Stomach (tissue), 9 donors: ENCODE data around the gene CBFA2T3. TPM values are rescaled to one million over a fixed set of nuclear protein-coding genes. Genes with fewer than 3 reads are reported as not detected.

ENCODE experiments used
- DNase-seq, 2 donors: peaks; one replicate each; pipeline versions ENCODE4 v3.0.0 to v3.0.0-alpha.2; 2013 to 2019
- H3K27ac ChIP-seq, 5 donors: fragments of 200-600 bp in 4 of 5; sonication (generic) in 4 of 5; one replicate each; pipeline ENCODE4 v1.5.1; 2013 to 2019; ENCODE audit warnings: mild to moderate bottlenecking in 1 of 5, moderate library complexity in 1 of 5
- H3K27me3 ChIP-seq, 3 donors: fragments of 200-600 bp; sonication (generic); one replicate each; pipeline ENCODE4 v1.5.1; 2017 to 2019; ENCODE audit warnings: mixed run types in 1 of 3
- H3K36me3 ChIP-seq, 4 donors: fragments of 200-600 bp; sonication (generic); 1 replicate in 3 of 4; 2 replicates in 1 of 4; pipeline ENCODE4 v1.5.1; 2016 to 2019
- H3K4me1 ChIP-seq, 4 donors: fragments of 200-600 bp; sonication (generic); one replicate each; pipeline ENCODE4 v1.5.1; 2016 to 2019
- H3K4me3 ChIP-seq, 4 donors: fragments of 200-600 bp; sonication (generic) in 3 of 4; one replicate each; pipeline ENCODE4 v1.5.1; 2016 to 2019; ENCODE audit warnings: mild to moderate bottlenecking in 1 of 4
- H3K9me3 ChIP-seq, 4 donors: fragments of 200-600 bp; sonication (generic); one replicate each; pipeline ENCODE4 v1.5.1; 2016 to 2019
- CTCF ChIP-seq, 7 experiments: fragments of 450-650 bp in 4 of 7; fragments of 200-600 bp in 3 of 7; sonication (generic) in 3 of 7; IDR thresholded peaks; one replicate each; pipeline ENCODE4 v1.5.1; 2016 to 2019; ENCODE audit warnings: antibody characterized with exemption in 7 of 7, control low read depth in 2 of 7, mild to moderate bottlenecking in 1 of 7
- EP300 ChIP-seq: sonication (generic); formaldehyde crosslinking; IDR thresholded peaks from one replicate; pipeline ENCODE4 v1.6.1; 2017; ENCODE audit warnings: antibody characterized with exemption
- POLR2A ChIP-seq, 4 donors: fragments of 450-650 bp; IDR thresholded peaks; one replicate each; pipeline ENCODE4 v1.6.1; 2016; ENCODE audit warnings: antibody characterized with exemption in 4 of 4, control low read depth in 2 of 4, mild to moderate bottlenecking in 1 of 4, moderate library complexity in 1 of 4
- POLR2AphosphoS5 ChIP-seq, 3 donors: sonication (generic); formaldehyde crosslinking; IDR thresholded peaks; one replicate each; pipeline ENCODE4 v1.6.1; 2016; ENCODE audit warnings: antibody characterized with exemption in 3 of 3
- WGBS, 5 donors: extraction: QIAGEN DNeasy Blood & Tissue Kit in 3 of 5; methylation state at CpG; one replicate each; pipeline versions ENCODE4 v1.1.5 to v1.1.7; 2013 to 2018; 5-methylcytosine and 5-hydroxymethylcytosine counted together
- intact Hi-C: fragments of 100-400 bp; cut with DNase I; formaldehyde crosslinking; loops from one replicate; pipeline ENCODE4 v1.15.1; 2023; ENCODE audit warnings: low total_unique reads
- polyA plus RNA-seq, 3 donors: library from polyadenylated mRNA; stranded (reverse); fragments of 200-250 nt; gene quantifications; one replicate each; pipeline ENCODE4 v1.2.3, GENCODE V29; 2013
- total RNA-seq, 5 donors: library from RNA; depleted of rRNA; stranded (reverse); fragments of >200 nt; gene quantifications; one replicate each; pipeline versions ENCODE4 v1.1.0 to v1.2.3, GENCODE V29; 2014 to 2016
- donor health status: healthy with polysubstance abuse.
- donor health status: Bipolar disorder and iron deficiency.
- donor health status: healthy.

Gene CBFA2T3
- total and polyA plus RNA-seq, 8 donors, result 0.58 to 57.6 (median 2.5) TPM

- Histone ChIP-seq H3K4me3 (no peak within 1 kb of the TSS), H3K27me3 (peaks cover 0 to 48% (median 22%) of the 10 kb centered on the region in 3 donors), H3K9me3 (no peaks in the 10 kb centered on the region), H3K36me3 (peaks cover 12 to 25% (median 21%) of the 10 kb centered on the region in 4 donors), H3K27ac (no peak within 1 kb of the TSS), H3K4me1 (peaks cover 0 to 7% (median 7%) of the 10 kb centered on the region in 4 donors)
- WGBS, 5 donors, result 53 to 73% (median 67%) methylated on average over 14 to 20 of the region's 20 CpGs
- TF ChIP-seq EP300 (no peak), POLR2AphosphoS5 (IDR thresholded peaks at IDR 0.05) (no peak), CTCF (IDR thresholded peaks at IDR 0.05) (no peak), POLR2A (IDR thresholded peaks at IDR 0.05) (no peak)
- no peak for DNase-seq
- intact Hi-C loops, result no loop called here
These were observed 110.7 kb downstream of the CBFA2T3 start, which contains the start of gene PABPN1L for GRCh38 chr16:88866151-88866920. Gene PABPN1L, minus strand, starts transcription at chr16:88866660. Its CDS starts 54 bp downstream, at chr16:88866606.

- no peak overlapping the region for H3K4me3 ChIP-seq
These were observed 111.3 kb downstream of the CBFA2T3 start for GRCh38 chr16:88865742-88866141.

GRCh38 chr16:88865310-88865709 lies 111.7 kb downstream of the CBFA2T3 start:
- intact Hi-C loops, result no loop called here

More at GRCh38 chr16:88865742-88866141, 111.3 kb downstream of the CBFA2T3 start:
- H3K9me3 ChIP-seq, result no peaks in the 10 kb centered on the region
- no peak for DNase-seq
- TF ChIP-seq EP300, result no peak
- no peak for TF ChIP-seq POLR2AphosphoS5 (IDR thresholded peaks at IDR 0.05)
- no peak for TF ChIP-seq CTCF (IDR thresholded peaks at IDR 0.05)
- no peak for TF ChIP-seq POLR2A (IDR thresholded peaks at IDR 0.05)
- 72 to 93% (median 79%) methylated on average over 8 to 15 of the region's 15 CpGs for WGBS, 5 donors
- H3K4me1 ChIP-seq, result peaks cover 0 to 3% (median 1%) of the 10 kb centered on the region in 4 donors
- peaks cover 0 to 42% (median 16%) of the 10 kb centered on the region in 3 donors for H3K27me3 ChIP-seq
- peaks cover 18 to 31% (median 27%) of the 10 kb centered on the region in 4 donors for H3K36me3 ChIP-seq
- intact Hi-C loops, result no loop called here
- no peak overlapping the region for H3K27ac ChIP-seq

GRCh38 chr16:88864521-88864920 lies 112.5 kb downstream of the CBFA2T3 start:
- intact Hi-C loops, result no loop called here
- no peaks in the 10 kb centered on the region for H3K9me3 ChIP-seq
- no peak overlapping the region for H3K27ac ChIP-seq
- no peak overlapping the region for H3K4me3 ChIP-seq
- TF ChIP-seq EP300, result no peak
- no peak for TF ChIP-seq POLR2AphosphoS5 (IDR thresholded peaks at IDR 0.05)
- TF ChIP-seq CTCF (IDR thresholded peaks at IDR 0.05), result no peak
- no peak for TF ChIP-seq POLR2A (IDR thresholded peaks at IDR 0.05)
- 73 to 91% (median 80%) methylated on average over 7 to 18 of the region's 18 CpGs for WGBS, 5 donors
- peaks cover 0 to 30% (median 6%) of the 10 kb centered on the region in 3 donors for H3K27me3 ChIP-seq
- H3K4me1 ChIP-seq, result no peaks in the 10 kb centered on the region
- no peak for DNase-seq
- H3K36me3 ChIP-seq, result peaks cover 29 to 43% (median 39%) of the 10 kb centered on the region in 4 donors

More at GRCh38 chr16:88865310-88865709, 111.7 kb downstream of the CBFA2T3 start:
- Histone ChIP-seq H3K36me3 (peaks cover 22 to 35% (median 31%) of the 10 kb centered on the region in 4 donors), H3K27me3 (peaks cover 0 to 38% (median 12%) of the 10 kb centered on the region in 3 donors), H3K9me3 (no peaks in the 10 kb centered on the region), H3K4me3 (no peak overlapping the region), H3K27ac (no peak overlapping the region), H3K4me1 (no peaks in the 10 kb centered on the region)
- WGBS, 5 donors, result 70 to 84% (median 75%) methylated on average over 14 of the region's 14 CpGs
- DNase-seq, result no peak
- TF ChIP-seq CTCF (IDR thresholded peaks at IDR 0.05) (no peak), POLR2A (IDR thresholded peaks at IDR 0.05) (no peak), POLR2AphosphoS5 (IDR thresholded peaks at IDR 0.05) (no peak), EP300 (no peak)
